ENCODE results near the gene RBM15. TPM values are rescaled to one million over a fixed set of nuclear protein-coding genes. Genes with fewer than 3 reads are reported as not detected.
A peak's percentile ranks its signal among the peaks of the same experiment; 100 is the strongest.

Gene RBM15
- total RNA-seq, 1 experiment from 2014 or later: 36.1 TPM

- no peaks in the 10 kb centered on the region for H3K9me3 Mint-ChIP-seq (ENCODE audit: unreplicated experiment)
- no peaks in the 10 kb centered on the region for H3K27me3 Mint-ChIP-seq (ENCODE audit: insufficient read depth, unreplicated experiment)
- Histone ChIP-seq H3K4me3 (ENCODE audit: low read depth, low read length) (no peak overlapping the region), H3K4me1 (0 out of 2 replicates have a peak, but pooled peaks cover 4% of the 10 kb centered on the region), H3K36me3 (ENCODE audit: control insufficient read depth, insufficient read depth, low read length) (no peaks in the 10 kb centered on the region; the same call in 1 of the 2 replicates), H3K27me3 (replicated peaks; ENCODE audit: control insufficient read depth, insufficient read depth, low read length) (no peaks in the 10 kb centered on the region), H3K9me3 (no peaks in the 10 kb centered on the region)
- no peak for DNase-seq
- TF ChIP-seq, protein P1, sequence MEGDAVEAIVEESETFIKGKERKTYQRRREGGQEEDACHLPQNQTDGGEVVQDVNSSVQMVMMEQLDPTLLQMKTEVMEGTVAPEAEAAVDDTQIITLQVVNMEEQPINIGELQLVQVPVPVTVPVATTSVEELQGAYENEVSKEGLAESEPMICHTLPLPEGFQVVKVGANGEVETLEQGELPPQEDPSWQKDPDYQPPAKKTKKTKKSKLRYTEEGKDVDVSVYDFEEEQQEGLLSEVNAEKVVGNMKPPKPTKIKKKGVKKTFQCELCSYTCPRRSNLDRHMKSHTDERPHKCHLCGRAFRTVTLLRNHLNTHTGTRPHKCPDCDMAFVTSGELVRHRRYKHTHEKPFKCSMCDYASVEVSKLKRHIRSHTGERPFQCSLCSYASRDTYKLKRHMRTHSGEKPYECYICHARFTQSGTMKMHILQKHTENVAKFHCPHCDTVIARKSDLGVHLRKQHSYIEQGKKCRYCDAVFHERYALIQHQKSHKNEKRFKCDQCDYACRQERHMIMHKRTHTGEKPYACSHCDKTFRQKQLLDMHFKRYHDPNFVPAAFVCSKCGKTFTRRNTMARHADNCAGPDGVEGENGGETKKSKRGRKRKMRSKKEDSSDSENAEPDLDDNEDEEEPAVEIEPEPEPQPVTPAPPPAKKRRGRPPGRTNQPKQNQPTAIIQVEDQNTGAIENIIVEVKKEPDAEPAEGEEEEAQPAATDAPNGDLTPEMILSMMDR (IDR thresholded peaks at IDR 0.05; ENCODE audit: insufficient read depth in 1 of 2, low read depth in 1 of 2, low read length in 1 of 2, severe bottlenecking in 1 of 2, unreplicated experiment in 1 of 2): no peak
- H3K4me3 Mint-ChIP-seq (ENCODE audit: unreplicated experiment): no peak overlapping the region
- peaks cover 6% of the 10 kb centered on the region for H3K4me1 Mint-ChIP-seq (ENCODE audit: low read depth, unreplicated experiment)
- peaks cover 12% of the 10 kb centered on the region for H3K36me3 Mint-ChIP-seq (ENCODE audit: insufficient read depth, unreplicated experiment)
- intact Hi-C loops (cut with micrococcal nuclease; ENCODE audit: unreplicated experiment): loop anchor here (5.0 kb wide), 1 partner anchor 37 kb away; the partner anchor contains the start of gene SLC16A4
- no TSS peak for BruUV-seq (replicated peaks)
- ChIA-PET POLR2A (no interaction called here), CTCF (no interaction called here)
- H3K27ac Mint-ChIP-seq (ENCODE audit: unreplicated experiment): peak overlapping the region; percentile 37
Observed at GRCh38 chr1:110355321-110355720, 16.1 kb downstream of the RBM15 start.

GRCh38 chr1:110356379-110356778, 17.2 kb downstream of the RBM15 start:
- Histone ChIP-seq H3K9me3 (no peaks in the 10 kb centered on the region), H3K27me3 (replicated peaks; ENCODE audit: control insufficient read depth, insufficient read depth, low read length) (no peaks in the 10 kb centered on the region), H3K4me3 (ENCODE audit: low read depth, low read length) (no peak overlapping the region), H3K4me1 (0 out of 2 replicates have a peak, but pooled peaks cover 4% of the 10 kb centered on the region), H3K36me3 (ENCODE audit: control insufficient read depth, insufficient read depth, low read length) (no peaks in the 10 kb centered on the region; the same call in 1 of the 2 replicates)
- TF ChIP-seq, protein P1 (IDR thresholded peaks at IDR 0.05; ENCODE audit: insufficient read depth in 1 of 2, low read depth in 1 of 2, low read length in 1 of 2, severe bottlenecking in 1 of 2, unreplicated experiment in 1 of 2): no peak
- intact Hi-C loops (cut with micrococcal nuclease; ENCODE audit: unreplicated experiment): loop anchor here (5.0 kb wide), 1 partner anchor 36 kb away; the partner anchor contains the start of gene SLC16A4
- no peaks in the 10 kb centered on the region for H3K4me1 Mint-ChIP-seq (ENCODE audit: low read depth, unreplicated experiment)
- peaks cover 8% of the 10 kb centered on the region for H3K36me3 Mint-ChIP-seq (ENCODE audit: insufficient read depth, unreplicated experiment)
- DNase-seq: peak; percentile 40 to 43
- H3K27ac Mint-ChIP-seq (ENCODE audit: unreplicated experiment): peak overlapping the region; percentile 37
- CTCF ChIA-PET: interaction anchor here (0.9 kb wide), 1 partner anchor 147 kb away, joined by 5 read pairs; no protein-coding TSS in a partner anchor
- POLR2A ChIA-PET: interaction anchor here (1.0 kb wide), 1 partner anchor 18 kb away, joined by 3 read pairs; no protein-coding TSS in a partner anchor
- no peaks in the 10 kb centered on the region for H3K9me3 Mint-ChIP-seq (ENCODE audit: unreplicated experiment)
- no TSS peak for BruUV-seq (replicated peaks)
- no peaks in the 10 kb centered on the region for H3K27me3 Mint-ChIP-seq (ENCODE audit: insufficient read depth, unreplicated experiment)
- H3K4me3 Mint-ChIP-seq (ENCODE audit: unreplicated experiment): peak overlapping the region; percentile 5

DNA sequence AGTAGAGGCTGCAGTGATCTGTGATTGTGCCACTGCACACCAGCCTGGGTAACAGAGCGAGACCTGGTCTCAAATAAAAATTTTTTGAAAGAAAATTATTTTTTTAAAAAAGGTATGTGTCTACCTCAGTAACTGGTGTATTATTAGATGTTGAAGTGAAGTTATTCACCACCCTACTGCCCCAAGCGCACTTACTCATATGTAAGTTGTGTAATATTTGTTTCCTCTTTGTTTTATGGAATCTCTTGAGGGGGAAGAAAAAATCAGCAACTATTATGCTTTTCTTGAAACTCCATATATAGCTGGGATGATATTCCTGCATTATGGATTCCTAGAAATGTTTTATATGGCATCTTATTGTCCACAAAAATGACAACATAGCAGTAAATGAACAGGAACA, 21.3 kb downstream of the RBM15 start:
- CTCF ChIA-PET: no interaction called here
- no peaks in the 10 kb centered on the region for H3K27me3 ChIP-seq (replicated peaks; ENCODE audit: control insufficient read depth, insufficient read depth, low read length)
- TF ChIP-seq, protein P1 (IDR thresholded peaks at IDR 0.05; ENCODE audit: insufficient read depth in 1 of 2, low read depth in 1 of 2, low read length in 1 of 2, severe bottlenecking in 1 of 2, unreplicated experiment in 1 of 2): no peak
- H3K4me3 ChIP-seq (ENCODE audit: low read depth, low read length): no peak overlapping the region
- 0 out of 2 replicates have a peak, but pooled peaks cover 4% of the 10 kb centered on the region for H3K4me1 ChIP-seq
- BruUV-seq (replicated peaks): no TSS peak
- no peaks in the 10 kb centered on the region for H3K9me3 ChIP-seq
- intact Hi-C loops (cut with micrococcal nuclease; ENCODE audit: unreplicated experiment): no loop called here
- H3K27me3 Mint-ChIP-seq (ENCODE audit: insufficient read depth, unreplicated experiment): no peaks in the 10 kb centered on the region
- no peaks in the 10 kb centered on the region for H3K4me1 Mint-ChIP-seq (ENCODE audit: low read depth, unreplicated experiment)
- H3K36me3 Mint-ChIP-seq (ENCODE audit: insufficient read depth, unreplicated experiment): peaks cover 30% of the 10 kb centered on the region
- no peaks in the 10 kb centered on the region for H3K9me3 Mint-ChIP-seq (ENCODE audit: unreplicated experiment)
- no peak overlapping the region for H3K4me3 Mint-ChIP-seq (ENCODE audit: unreplicated experiment)
- H3K27ac Mint-ChIP-seq (ENCODE audit: unreplicated experiment): no peak overlapping the region
- DNase-seq: no peak
- POLR2A ChIA-PET: no interaction called here
- H3K36me3 ChIP-seq (ENCODE audit: control insufficient read depth, insufficient read depth, low read length): no peaks in the 10 kb centered on the region; the same call in 1 of the 2 replicates
